Neutrophil (primary cell): ENCODE measurements around the gene TMEM151A.
"Not testable (repeated sequence)": the region's sequence is repeated elsewhere in the genome, so short reads cannot be mapped to it uniquely, and the experiment has no call there.

Source experiments
- H3K27ac ChIP-seq: fragments of 200-600 bp; sonication (generic); 2 replicates; pipeline ENCODE4 v1.5.1; 2016; ENCODE audit warnings: mild to moderate bottlenecking, moderate library complexity
- H3K27me3 ChIP-seq: fragments of 200-600 bp; sonication (generic); 2 replicates; pipeline ENCODE4 v1.6.0; 2016; ENCODE audit warnings: mild to moderate bottlenecking
- H3K36me3 ChIP-seq: fragments of 200-600 bp; sonication (generic); 2 replicates; pipeline ENCODE4 v1.5.1; 2017
- H3K4me1 ChIP-seq, 2 experiments: fragments of 200-600 bp in 1 of 2; sonication (generic) in 1 of 2; 1 replicate in 1 of 2; 2 replicates in 1 of 2; pipeline versions ENCODE4 v1.5.1 to v1.6.1; 2013 to 2016; ENCODE audit warnings: low read depth in 1 of 2, low read length in 1 of 2, mild to moderate bottlenecking in 1 of 2, moderate library complexity in 1 of 2; ENCODE audit not compliant: control insufficient read depth in 1 of 2, insufficient read depth in 1 of 2
- H3K4me3 ChIP-seq, 2 experiments: fragments of 200-600 bp in 1 of 2; sonication (generic) in 1 of 2; 1 replicate in 1 of 2; 2 replicates in 1 of 2; pipeline ENCODE4 v1.5.1; 2013 to 2016; ENCODE audit warnings: low read depth in 1 of 2, low read length in 1 of 2, mild to moderate bottlenecking in 1 of 2, moderate library complexity in 1 of 2
- H3K9me3 ChIP-seq: fragments of 200-600 bp; sonication (generic); 2 replicates; pipeline ENCODE4 v1.5.1; 2016
- TF ChIP-seq, protein P1 (sequence below): fragments of 200-600 bp; sonication (generic); IDR thresholded peaks from 2 replicates; pipeline ENCODE4 v1.5.1; 2016; ENCODE audit warnings: antibody characterized with exemption

TMEM151A gene

GRCh38 chr11:66275396-66275795, 16.3 kb upstream of the TMEM151A start:
- Histone ChIP-seq H3K27me3 (peaks cover 32% of the 10 kb centered on the region), H3K27ac (no peak overlapping the region), H3K4me3 (no peak overlapping the region), H3K9me3 (no peaks in the 10 kb centered on the region), H3K36me3 (peaks cover 68% of the 10 kb centered on the region), H3K4me1 (peaks cover 10 to 15% of the 10 kb centered on the region in 2 experiments)
- TF ChIP-seq, protein P1, sequence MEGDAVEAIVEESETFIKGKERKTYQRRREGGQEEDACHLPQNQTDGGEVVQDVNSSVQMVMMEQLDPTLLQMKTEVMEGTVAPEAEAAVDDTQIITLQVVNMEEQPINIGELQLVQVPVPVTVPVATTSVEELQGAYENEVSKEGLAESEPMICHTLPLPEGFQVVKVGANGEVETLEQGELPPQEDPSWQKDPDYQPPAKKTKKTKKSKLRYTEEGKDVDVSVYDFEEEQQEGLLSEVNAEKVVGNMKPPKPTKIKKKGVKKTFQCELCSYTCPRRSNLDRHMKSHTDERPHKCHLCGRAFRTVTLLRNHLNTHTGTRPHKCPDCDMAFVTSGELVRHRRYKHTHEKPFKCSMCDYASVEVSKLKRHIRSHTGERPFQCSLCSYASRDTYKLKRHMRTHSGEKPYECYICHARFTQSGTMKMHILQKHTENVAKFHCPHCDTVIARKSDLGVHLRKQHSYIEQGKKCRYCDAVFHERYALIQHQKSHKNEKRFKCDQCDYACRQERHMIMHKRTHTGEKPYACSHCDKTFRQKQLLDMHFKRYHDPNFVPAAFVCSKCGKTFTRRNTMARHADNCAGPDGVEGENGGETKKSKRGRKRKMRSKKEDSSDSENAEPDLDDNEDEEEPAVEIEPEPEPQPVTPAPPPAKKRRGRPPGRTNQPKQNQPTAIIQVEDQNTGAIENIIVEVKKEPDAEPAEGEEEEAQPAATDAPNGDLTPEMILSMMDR: no peak

DNA sequence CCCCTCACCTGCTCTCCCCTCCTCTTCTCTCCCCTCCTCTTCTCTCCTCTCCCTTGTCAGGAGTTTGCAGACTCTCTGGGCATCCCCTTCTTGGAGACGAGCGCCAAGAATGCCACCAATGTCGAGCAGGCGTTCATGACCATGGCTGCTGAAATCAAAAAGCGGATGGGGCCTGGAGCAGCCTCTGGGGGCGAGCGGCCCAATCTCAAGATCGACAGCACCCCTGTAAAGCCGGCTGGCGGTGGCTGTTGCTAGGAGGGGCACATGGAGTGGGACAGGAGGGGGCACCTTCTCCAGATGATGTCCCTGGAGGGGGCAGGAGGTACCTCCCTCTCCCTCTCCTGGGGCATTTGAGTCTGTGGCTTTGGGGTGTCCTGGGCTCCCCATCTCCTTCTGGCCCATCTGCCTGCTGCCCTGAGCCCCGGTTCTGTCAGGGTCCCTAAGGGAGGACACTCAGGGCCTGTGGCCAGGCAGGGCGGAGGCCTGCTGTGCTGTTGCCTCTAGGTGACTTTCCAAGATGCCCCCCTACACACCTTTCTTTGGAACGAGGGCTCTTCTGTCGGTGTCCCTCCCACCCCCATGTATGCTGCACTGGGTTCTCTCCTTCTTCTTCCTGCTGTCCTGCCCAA, 15.6 kb upstream of the TMEM151A start:
- Histone ChIP-seq H3K9me3 (no peaks in the 10 kb centered on the region), H3K27ac (no peak overlapping the region), H3K4me3 (no peak overlapping the region), H3K27me3 (peaks cover 32% of the 10 kb centered on the region), H3K36me3 (peaks cover 61% of the 10 kb centered on the region), H3K4me1 (peaks cover 8 to 15% of the 10 kb centered on the region in 2 experiments)
- TF ChIP-seq, protein P1: no peak

DNA sequence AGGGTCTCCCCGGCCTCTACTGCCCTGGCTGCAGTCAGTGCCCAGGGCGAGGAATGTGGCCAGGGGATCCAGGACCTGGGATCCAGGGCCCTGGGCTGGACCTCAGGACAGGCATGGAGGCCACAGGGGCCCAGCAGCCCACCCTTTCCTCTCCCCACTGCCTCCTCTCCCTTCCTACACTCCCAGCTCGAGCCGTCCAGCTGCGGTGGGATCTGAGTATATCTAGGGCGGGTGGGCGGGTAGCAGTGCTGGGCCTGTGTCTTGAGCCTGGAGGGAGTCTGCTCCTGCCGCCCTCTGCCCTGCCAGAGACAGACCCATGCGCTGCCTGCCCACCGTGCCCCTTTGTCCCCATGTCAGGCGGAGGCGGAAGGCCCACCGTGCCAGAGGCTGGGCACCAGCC, 15.1 kb upstream of the TMEM151A start:
- peaks cover 60% of the 10 kb centered on the region for H3K36me3 ChIP-seq
- not testable (repeated sequence) for H3K27ac ChIP-seq, H3K4me3 ChIP-seq, H3K9me3 ChIP-seq
- H3K27me3 ChIP-seq: peaks cover 32% of the 10 kb centered on the region
- H3K4me1 ChIP-seq: peaks cover 8 to 15% of the 10 kb centered on the region in 2 experiments

GRCh38 chr11:66277064-66277463, 14.6 kb upstream of the TMEM151A start:
- not testable (repeated sequence) for H3K4me3 ChIP-seq, H3K27ac ChIP-seq, H3K9me3 ChIP-seq
- peaks cover 32% of the 10 kb centered on the region for H3K27me3 ChIP-seq
- H3K4me1 ChIP-seq: peaks cover 12 to 19% of the 10 kb centered on the region in 2 experiments
- peaks cover 55% of the 10 kb centered on the region for H3K36me3 ChIP-seq

DNA sequence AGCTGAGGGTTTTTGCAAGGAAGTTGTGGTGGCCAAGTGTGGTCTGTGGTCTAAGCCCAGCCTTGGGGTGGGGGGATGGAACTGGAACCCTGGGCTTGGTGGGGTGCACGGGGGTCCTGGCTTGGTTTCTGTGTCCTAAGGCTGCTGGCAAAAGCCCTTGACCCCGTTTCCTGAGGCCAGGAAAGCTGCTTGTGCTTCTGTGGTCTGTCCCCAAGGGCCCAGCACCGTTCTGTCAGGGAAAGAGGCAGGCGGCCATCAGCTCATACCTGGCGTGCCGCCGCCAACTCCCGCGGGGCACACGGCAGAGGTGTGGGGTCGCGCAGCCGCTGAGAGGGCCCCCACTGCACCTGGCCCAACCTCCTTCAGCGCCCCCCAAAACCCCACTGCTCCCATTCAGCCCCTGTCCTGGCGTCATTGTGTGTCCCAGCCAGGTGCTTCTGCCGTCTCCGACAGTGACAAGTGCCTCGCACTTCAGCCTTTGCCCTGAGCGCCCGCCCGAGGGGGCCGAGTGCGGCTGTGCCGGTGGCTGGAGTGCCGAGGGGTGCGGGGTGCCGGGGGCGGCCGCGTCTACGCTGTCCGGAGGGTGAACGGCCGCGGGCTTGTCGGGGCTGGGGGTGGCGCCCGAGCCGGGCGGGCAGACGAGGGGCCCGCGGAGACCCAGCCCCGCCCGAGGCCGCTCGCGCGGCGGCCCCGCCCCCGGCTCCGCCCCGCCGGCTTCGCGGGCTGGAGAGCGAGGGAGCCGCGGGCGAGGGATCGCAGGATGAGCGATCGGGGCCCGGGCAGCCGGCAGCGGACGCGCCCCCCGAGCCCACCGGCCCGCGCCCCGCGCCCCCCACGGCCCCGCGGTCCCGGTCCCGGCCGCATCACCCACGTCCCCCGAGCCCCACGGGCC, 14.0 kb upstream of the TMEM151A start, which contains the start of gene CNIH2:
Gene CNIH2, plus strand, starts transcription at position 705 of the 892 bp plus-strand sequence. CDS start 282 bp downstream, outside the sequence.
- H3K27me3 ChIP-seq: peaks cover 32% of the 10 kb centered on the region
- H3K27ac ChIP-seq: peak within 1 kb of the TSS; percentile 20
- H3K36me3 ChIP-seq: peaks cover 49% of the 10 kb centered on the region
- peak within 1 kb of the TSS in 1 of 2 experiments; percentile 24 for H3K4me3 ChIP-seq
- H3K4me1 ChIP-seq: peaks cover 15 to 26% of the 10 kb centered on the region in 2 experiments
- no peaks in the 10 kb centered on the region for H3K9me3 ChIP-seq
- TF ChIP-seq, protein P1: no peak

DNA sequence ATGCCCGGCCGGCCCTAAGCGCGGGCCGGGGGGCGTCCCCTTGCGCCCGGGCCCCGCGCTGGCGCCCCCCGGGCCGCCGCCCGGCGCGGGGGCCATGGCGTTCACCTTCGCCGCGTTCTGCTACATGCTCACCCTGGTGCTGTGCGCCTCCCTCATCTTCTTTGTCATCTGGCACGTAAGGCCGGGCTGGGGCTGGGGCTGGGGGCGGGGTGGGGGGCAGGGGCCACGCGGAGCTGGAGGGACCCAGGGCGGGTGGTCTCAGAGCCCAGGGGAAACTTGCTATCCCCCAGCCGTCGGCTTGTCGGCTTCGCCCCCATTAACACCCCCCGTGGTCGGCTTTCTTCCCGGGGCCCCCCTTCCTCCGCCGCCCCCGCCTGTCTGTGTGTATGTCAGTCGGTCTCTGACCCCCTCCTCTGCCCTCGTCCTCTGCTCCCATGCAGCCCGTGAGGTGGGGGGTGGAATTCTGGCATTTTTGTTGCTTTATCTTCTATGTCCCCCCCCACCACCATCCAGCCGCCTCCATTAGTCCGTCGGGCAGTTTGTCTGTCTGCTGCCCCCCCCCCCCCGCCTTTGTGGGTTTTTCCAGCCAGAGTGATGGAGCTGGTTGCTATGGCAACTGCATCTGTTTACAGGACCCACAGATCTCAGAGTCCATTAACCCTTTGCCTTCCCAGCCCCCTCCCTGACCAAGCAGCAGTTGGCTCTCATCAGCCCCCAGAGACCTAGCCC, 13.2 kb upstream of the TMEM151A start:
- TF ChIP-seq, protein P1: no peak

More for the DNA sequence above, 13.2 kb upstream of the TMEM151A start:
- Histone ChIP-seq H3K4me1 (peaks cover 16 to 29% of the 10 kb centered on the region in 2 experiments), H3K27ac (no peak overlapping the region), H3K4me3 (no peak overlapping the region), H3K9me3 (no peaks in the 10 kb centered on the region), H3K27me3 (peaks cover 32% of the 10 kb centered on the region), H3K36me3 (peaks cover 41% of the 10 kb centered on the region)
